Measurements from ENCODE around the gene TMEM129.
"Not testable (repeated sequence)": the region's sequence is repeated elsewhere in the genome, so short reads cannot be mapped to it uniquely, and the experiment has no call there.

Gene TMEM129

DNA sequence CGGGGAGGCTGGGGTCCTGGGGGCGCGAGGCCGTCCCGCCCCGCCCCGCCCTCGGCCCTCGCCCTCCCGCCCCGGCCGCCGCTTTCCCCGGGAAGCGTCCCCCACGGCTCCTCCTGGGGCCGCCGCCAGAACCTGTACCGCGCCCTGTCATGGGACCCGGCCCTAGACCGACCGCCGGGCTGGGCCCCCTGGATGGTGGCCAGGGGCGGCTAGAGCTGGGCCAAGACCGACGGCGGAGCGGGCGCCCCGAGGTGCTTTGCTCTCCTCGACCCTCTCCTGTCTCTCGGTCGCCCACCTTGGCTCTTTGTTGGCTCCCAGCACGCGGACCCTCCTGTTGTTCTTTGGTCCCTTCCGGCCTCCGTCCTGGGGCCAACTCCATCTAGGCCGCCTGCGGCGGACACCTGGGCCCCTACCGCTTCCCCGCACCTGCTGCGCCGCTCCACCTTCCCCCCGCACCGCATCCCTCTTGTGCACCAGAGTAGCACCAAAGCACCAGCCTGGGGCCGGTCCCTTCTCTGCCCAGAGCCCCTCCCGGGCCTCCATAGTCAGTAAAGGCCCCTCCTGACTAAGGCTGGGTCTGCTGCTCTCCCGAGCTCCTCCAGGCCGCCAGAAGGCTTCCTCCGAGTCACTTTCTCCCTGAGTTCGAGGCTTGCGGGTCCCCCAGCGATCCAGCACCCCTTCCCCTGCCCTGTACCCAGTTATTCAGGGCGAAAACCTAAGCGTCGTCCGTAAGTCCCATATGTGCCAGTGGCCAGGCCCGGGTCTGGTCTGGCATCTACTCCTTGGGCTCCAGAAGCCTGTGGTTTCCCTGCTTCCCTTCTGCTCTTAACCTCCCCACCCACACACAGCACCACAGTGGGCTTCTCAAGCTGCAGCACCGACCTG, 785 bp upstream of the TMEM129 start:
- DNase-seq (ENCODE audit: low spot score) = no peak

DNA sequence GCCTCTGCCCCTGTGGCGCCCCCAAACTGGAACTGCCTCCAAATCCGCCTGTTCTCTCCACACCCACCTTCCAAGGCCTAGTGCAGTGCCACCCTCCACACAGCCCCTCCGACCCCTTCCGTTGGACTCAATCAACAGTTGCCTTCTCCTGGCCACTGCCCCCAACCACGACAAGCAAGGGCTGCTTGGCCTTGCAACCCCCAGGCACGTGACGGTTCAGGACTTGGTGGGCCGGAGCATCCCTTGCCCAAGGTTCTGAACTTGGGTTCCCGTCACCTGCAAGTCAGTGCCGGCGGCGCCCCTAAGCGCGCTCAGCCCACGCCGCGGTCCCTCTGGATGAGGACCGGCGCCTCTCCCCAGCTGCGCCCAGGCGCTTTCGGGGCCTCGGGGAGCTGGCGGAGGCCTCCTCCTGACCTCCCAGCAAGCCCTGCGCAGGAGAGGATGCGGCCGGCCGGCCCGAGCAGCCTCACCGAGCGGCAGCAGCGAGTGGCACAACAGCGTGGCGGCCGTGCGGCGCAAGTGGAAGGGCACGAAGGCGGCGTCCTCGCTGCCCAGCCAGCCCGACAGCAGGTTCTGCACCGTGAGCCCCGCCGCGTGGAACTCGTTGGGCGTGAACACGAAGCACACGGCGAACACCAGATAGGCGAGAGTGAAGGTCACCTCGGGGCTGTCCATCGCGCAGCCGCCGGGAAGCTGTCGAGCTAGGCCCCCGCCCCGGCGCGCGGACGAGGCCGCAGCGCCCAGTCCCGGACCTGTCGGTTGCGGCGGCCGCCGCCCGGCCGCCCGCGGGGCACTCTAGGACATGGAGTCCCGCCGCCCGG, 750 bp downstream of the TMEM129 start:
- DNase-seq (ENCODE audit: low spot score) = no peak

DNA sequence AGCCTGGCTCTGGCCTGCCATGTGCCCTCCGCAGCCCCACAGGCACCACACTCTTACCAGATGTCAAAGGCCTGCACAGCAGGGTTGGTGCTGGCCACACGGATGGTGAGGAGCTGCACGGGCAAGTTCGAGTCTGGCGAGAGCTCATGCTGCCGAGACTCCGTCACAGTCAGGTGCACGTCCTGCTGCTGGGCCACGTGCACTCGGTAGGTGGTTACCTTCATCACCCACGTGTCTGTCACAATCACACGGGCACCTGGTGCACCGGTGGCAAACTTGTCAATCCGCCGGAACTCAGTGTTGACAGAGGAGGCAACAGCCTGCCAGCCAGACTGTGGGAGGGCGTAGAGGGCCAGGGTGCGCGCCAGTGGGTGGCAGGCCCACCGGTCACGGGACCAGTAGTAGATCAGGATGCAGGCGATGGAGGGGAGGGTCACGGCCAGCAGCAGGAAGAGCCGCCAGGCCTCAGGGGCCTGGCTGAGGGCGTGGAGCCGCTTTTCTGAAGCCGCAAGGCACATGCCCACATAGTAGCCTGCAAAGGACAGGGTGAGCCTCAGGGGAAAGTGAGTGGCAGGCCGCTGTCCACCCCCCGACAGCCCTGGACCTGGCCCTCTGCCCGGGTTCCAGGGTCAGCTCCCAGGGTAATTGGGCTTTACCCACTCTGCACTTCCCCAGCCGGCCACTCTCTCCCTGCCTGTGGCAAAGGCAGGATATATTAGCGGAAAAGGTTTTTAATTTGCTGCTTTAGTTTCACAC, 2.9 kb downstream of the TMEM129 start:
- DNase-seq (ENCODE audit: low spot score) = no peak

DNA sequence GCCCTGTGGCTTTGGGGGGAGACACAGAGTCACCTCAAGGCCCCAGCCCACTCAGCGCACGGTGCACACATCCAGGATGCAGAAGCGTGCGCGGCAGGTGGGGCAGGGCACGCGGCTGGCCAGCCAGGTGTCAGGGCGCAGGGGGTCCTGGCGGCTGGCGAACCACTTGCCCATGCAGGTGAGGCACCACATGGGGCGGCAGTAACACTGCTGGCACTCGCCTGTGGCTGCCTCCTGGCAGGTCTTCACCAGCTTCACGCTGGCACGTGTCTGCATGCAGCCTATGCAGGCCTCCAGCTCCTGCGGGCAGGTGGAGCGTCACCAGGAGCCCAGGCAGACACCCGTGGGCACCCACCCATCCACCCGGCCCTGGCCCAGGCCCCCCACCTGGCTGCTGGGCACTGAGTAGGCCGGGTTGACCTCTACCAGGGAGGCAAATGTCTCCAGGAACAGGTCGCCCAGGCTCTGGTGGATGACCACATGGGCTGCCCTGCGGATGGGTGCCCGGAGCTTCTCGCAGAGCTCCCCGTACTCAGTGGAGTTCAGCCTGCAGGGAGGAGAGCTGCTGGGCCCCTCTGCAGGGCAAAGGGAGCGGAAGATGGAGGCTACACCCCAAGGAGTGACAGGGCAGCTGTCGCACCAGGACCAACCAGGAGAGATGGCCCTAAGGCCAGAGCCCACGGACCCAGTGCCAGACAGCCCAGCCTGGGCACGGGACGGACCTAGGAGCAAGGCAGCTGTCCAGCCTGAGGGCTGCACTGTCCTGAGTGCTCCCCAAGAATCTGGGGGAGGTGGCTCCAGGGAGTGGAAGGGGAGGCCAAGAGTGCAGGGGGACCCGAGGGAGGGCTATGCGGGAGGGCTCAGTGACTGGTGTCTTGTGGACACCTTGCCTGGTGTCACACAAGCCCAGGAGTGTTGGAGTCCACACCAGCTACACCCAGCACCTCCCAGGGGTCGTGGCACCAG, 3.7 kb downstream of the TMEM129 start:
- DNase-seq (ENCODE audit: low spot score) = no peak

DNA sequence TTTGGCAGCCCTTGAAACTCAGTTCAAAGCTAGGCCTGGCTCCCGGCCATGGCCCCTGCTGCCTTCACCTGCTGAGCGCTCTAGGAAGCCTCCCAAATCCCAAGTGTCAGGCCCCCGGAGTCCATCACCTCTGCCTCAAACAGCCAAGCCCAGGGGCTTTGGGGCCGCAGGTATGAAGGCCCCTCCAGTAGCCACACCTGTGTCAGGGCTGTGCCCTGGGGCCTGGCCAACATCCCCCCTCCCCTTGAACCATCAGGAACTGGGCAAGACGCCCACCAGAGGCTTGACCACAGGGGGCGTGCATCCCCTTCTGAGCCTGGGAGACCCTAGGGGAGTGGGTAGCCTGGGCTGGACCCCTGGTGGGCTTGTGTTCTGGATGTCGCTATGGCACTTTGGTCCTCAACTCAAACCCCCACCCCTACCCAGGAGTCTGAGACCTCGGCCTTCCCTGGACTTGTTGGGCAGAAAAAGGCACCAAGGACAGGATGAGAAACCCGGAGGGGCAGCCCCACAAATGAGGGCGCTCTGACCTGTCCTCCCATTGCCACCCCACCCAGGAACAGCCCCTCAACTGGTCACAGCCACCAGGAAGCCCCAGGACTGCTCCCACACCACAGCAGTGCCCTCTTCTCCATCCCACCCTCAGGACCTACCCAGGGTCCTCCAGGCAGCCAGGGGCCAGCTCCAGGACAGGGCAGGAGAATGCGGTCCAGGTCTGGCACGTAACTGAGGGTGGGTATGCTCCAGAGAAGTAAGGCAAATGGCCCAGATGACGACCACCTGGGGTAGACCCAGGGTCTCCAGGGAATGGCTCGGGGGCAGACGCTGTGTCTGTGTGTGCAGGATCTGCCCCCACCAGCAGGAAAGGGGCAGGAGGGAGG, 4.8 kb downstream of the TMEM129 start:
- no peak for DNase-seq (ENCODE audit: low spot score)

DNA sequence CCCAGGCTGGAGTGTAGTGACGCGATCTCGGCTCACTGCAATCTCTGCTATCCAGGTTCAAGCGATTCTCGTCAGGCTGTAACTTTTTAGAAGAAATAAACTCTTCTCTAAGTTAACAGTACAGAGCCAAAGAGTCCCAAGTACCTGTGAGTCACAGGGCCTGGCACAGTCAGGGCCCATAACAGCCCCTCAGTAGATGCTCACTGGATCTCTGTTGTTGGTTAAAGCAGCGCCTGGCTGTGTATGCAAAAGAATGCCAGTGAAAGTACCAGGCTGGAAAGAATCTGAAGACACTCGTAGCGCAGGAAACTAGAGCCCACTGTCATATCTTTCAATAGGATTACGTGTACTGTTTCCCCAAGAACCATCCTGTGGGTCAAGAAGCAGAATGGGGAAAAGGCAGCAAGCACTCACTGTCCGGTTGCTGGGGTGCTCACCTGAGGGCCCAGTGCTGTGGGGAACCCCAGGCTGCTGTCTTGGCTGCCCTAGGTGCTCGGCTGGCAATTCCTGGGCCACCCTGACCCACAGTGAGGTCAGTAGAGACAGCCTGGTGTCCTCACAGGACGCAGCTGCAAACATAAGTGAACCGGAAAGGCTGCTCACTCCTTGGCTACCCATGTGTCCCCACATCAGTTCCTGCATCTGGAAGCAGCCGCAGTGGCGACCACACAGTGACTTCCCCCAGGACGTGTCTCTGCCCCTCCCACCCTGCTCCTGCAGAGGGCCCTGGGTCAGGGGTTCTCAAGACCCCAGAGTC, 5.9 kb downstream of the TMEM129 start:
- DNase-seq (ENCODE audit: low spot score) = no peak

DNA sequence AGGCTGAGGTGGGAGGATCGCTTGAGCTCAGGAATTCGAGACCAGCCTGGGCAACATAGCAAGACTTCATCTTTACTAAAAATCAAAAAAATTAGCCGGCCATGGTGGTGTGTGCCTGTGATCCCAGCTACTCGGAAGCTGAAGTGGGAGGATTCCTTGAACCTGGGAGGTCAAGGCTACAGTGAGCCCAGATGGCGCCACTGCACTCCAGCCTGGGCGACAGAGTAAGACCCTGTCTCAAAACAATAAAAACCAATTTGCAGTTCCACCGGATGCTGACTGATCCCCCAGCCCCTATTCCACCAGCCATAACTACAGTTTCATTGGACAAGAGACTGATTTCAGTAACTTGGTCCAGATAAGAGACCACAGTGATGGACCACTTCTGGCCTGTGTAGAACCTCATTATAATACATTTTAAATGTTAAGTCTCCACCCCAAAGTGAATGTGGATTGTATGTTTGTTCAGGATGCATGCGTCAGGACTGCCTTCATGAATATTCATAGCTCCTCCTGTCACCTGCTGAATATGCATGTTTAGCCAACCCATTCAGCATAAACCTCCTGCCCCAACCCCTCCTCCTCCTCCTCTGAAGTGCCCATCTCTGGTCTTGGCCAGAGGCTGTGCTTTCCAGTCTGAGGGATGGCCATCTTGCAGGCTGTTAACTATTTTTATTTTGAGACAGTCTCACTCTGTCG, 6.7 kb downstream of the TMEM129 start:
- DNase-seq (ENCODE audit: low spot score) = no peak

DNA sequence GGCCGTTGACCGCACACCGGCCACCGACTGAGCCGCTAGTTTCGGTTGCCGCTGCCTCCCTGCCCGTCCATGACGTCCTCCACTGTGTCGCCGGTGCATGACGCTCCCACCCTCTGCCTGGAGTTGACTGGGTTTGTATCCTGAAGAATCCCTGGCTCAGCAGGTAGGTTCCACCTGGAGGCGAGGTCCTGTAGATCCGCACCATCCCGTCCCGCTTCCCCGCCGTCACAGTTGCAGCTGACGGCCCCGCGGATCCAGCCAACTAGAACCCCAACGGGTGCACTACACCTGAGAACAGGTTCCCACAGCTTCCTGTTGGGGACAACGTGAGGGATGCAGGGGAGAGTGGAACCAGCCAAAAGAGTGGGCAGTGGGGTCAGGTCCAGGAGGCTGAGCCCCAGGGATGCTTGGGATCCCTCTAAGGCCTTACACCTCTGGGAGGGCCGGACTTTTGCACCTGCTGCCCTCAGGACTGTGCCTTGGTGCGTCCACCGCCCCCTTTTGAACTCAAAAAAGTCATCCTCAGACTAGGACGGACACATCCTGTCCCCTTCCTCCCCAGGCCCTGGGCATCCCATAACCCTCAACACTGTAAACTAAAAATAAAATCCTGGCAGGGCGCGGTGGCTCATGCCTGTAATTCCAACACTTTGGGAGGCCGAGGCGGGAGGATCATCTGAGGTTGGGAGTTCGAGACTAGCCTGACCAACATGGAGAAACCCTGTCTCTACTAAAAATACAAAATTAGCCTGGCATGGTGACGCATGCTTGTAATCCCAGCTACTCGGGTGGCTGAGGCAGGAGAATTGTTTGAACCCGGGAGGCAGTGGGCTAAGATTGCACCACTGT, 7.9 kb downstream of the TMEM129 start:
- no peak for DNase-seq (ENCODE audit: low spot score)

DNA sequence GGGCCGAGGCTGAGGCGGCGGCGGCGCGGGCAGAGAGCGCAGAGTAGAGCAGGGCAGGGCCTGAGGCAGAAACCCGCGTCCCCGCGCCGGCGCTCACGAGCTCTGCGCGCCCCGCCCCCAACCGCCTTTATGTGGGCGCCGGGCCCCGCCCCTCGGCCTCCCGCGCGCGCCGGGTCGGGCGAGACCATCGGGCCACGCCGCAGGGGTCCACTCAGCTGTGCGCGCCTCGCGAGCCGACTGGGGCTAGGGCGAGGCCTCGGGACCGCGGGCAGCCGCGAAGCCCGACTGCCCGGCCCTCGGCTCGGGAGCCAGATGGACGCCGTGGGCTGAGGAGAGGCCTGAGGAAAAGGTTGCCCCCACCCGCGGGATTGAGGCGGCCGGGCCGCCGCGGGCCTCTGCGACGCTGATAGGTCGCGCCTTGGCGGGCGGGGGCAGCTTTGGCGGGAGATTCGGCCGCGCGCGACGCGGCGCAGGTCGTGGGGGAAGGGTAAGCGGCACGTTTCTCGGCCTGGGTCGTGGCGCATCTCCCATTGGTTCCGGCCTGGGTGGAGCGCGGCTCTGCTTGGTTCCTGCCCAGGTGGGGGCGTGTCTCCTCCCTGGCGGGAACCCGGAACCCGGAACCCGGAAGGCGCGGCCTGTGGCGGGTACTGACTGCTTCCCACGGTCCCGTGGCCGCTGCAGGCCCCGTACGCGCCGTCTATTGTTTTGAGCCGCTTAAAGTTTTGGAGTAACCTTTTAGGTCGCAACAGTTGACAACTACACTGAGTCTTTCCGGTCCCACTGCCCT, 8.7 kb downstream of the TMEM129 start, which contains the start of gene SLBP:
TSS of gene SLBP (minus strand) at position 104 of the 787 bp plus-strand sequence. CDS start 131 bp downstream, outside the sequence.
- DNase-seq (ENCODE audit: low spot score) = peak; percentile 94

DNA sequence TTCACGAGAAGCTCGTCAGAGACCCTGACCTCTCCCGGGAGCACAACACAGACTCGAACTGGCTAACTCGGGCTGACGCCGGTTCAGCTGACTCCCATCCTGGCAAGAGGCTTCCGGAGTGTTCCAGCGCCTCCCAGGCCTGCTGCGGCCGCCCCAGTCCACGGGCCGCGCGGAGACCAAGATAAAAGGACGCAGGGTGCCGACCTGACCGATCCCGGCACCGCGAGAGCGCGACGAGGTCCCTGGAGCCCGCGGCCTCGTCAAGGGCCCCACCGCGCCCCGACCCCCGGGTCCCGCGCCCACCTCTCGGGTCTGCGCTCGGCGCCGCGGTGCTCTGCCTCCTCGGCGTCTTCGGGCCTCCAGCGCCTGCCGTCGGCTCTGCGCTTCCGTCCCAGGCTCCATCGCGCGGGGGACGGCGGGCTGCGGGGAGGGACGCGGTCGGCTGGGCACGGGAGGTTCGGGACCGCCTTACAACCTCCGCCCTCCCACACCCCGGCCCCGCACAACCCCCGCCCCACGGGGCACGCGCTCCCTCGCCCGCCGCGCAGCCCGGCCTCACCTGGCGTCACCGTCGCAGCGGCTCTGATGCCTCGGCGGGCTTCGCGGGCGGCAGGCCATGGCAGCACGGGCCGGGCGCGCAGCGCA, 9.4 kb downstream of the TMEM129 start:
- no peak for DNase-seq (ENCODE audit: low spot score)

DNA sequence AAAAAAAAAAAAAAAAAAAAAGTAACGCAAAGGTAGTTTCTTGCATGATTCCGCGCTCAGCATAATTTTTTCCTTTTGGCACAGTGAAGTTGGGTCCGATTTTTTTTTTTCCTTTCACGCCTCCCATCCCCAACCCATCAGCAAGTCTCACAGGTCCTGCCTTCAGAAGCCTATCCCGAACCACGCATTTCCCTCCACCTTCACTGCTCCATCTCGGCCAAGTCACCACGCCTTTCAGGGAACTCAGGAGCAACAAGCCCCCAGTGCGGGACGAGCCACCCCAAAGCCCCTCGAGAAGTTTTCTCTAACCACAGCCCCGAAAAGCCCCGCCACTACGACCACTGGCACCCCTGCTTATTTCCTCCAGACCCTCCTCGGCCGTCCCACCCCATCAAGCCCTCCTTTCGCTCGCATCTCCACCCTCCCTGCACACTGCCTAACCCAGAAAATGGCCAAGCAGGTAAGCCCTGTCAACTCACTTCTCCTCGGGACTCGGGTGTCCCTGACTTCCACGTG, 10.0 kb downstream of the TMEM129 start:
- no peak for DNase-seq (ENCODE audit: low spot score)

DNA sequence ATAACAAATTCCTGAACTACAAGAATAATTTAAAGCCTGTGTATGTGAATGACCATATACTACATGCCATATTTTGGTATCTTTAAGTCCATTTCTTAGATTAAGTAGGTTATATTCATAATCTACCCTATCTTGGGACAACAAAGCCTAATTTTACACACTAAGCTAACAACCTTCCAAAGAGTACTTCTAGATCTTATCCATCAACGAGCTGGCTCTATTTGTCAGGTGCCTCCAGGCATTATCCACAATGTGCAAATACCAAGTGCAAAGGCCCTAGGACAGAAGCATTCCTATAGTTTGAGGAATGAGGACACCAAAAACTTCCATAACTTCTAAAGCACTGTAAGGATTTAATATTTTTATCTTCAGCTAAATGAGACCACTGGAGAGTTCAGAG, 12.5 kb downstream of the TMEM129 start:
- no peak for DNase-seq (ENCODE audit: low spot score)

DNA sequence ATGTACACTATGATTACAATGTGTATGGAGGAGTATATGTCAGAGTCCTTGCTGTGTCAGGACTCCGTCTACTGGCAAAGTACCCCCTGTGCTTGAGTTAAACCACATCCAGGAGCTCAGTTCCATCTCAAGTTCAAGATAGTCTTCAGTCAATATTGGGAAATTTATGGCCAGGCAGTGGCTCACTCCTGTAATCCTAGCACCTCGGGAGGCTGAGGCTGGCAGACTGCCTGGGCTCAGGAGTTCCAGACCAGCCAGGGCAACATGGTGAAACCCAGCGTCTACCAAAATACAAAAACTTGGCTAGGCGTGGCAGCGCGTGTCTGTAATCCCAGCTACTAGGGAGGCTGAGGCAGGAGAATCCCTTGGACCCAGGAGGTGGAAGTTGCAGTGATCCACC, 14.8 kb downstream of the TMEM129 start:
- DNase-seq (ENCODE audit: low spot score) = no peak

DNA sequence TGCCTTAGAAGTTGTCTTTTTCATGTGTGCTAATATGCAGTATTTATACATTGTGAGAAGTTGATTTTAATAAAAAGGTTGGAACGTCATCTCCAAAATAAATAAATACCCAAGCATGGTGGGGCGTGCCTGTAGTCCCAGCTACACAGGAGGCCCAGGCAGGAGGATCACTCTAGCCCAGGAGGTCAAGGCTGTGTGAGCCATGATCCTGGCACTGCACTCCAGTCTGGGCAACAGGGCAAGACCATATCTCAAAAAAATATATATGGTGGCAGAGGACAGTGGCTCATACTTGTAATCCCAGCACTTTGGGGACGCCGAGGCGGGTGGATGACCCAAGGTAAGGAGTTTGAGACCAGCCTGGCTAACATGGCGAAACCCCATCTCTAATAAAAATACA, 15.4 kb downstream of the TMEM129 start:
- DNase-seq (ENCODE audit: low spot score) = no peak

DNA sequence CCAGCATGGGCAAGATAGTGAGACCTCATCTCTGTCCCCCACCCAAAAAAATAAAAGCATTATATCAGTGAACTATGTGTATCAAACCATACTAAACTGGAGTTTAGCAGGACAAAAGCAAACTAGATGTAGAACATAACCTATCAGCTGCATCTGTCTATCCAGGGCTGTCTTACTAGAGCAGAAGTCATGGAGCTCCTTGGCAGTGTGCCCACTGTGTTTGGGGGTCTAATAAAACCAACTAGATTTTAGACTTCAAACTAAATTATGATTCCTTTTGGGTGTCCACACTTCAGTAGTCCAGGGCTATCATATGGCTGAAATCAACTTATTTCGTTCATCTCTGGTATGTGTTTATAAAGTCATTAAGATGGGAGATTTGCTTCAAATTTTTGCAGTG, 17.3 kb downstream of the TMEM129 start:
- no peak for DNase-seq (ENCODE audit: low spot score)

DNA sequence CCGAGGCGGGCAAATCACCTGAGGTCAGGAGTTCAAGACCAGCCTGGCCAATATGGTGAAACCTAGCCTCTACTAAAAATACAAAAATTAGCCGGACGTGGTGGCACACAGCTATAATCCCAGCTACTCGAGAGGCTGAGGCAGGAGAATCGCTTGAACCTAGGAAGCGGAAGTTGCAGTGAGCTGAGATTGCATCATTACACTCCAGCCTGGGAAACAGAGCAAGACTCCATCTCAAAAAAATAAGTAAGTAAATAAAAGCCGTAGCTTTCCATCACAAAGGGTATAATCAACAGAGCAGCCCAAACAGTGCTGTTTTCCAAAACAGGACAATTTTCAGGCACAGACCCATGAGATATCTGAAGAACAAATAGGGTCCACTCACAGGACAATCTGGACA, 19.5 kb downstream of the TMEM129 start:
- not testable (repeated sequence) for DNase-seq (ENCODE audit: low spot score)
